Measurements from ENCODE around the gene DOC2A. TPM values are rescaled to one million over a fixed set of nuclear protein-coding genes. Genes with fewer than 3 reads are reported as not detected.

Gene DOC2A
- total and polyA plus RNA-seq, 2 donors from 2014 or later: 1.9 to 3.5 TPM

GRCh38 chr16:29959293-29959692 is 51.5 kb downstream of the DOC2A start:
- Histone ChIP-seq H3K27ac (ENCODE audit: low read depth in 2 of 2, low read length in 2 of 2) (no peak overlapping the region), H3K4me1 (ENCODE audit: control insufficient read depth in 2 of 3, insufficient read depth in 2 of 3, low read depth in 1 of 3, low read length in 3 of 3) (peaks cover 0 to 12% (median 3%) of the 10 kb centered on the region in 3 donors), H3K9me3 (ENCODE audit: control insufficient read depth in 2 of 3, insufficient read depth in 1 of 3, low read length in 3 of 3) (no peaks in the 10 kb centered on the region), H3K4me3 (ENCODE audit: low read length in 3 of 3) (no peak overlapping the region), H3K36me3 (ENCODE audit: control insufficient read depth in 2 of 3, insufficient read depth in 3 of 3, low read length in 3 of 3) (no peaks in the 10 kb centered on the region), H3K27me3 (ENCODE audit: control insufficient read depth, insufficient read depth, low read length) (no peaks in the 10 kb centered on the region), H3K9ac (ENCODE audit: low read length in 3 of 3) (no peak overlapping the region)
- FAIRE-seq: no peak
- DNase-seq: no peak
- intact Hi-C loops (cut with DNase I): no loop called here
- no peak for TF ChIP-seq CTCF (IDR thresholded peaks at IDR 0.05; ENCODE audit: borderline replicate concordance, extremely low read depth, insufficient read depth)

GRCh38 chr16:29958756-29959155 is 52.1 kb downstream of the DOC2A start:
- Histone ChIP-seq H3K27me3 (ENCODE audit: control insufficient read depth, insufficient read depth, low read length) (no peaks in the 10 kb centered on the region), H3K4me3 (ENCODE audit: low read length in 3 of 3) (no peak overlapping the region), H3K4me1 (ENCODE audit: control insufficient read depth in 2 of 3, insufficient read depth in 2 of 3, low read depth in 1 of 3, low read length in 3 of 3) (peaks cover 0 to 12% (median 3%) of the 10 kb centered on the region in 3 donors), H3K36me3 (ENCODE audit: control insufficient read depth in 2 of 3, insufficient read depth in 3 of 3, low read length in 3 of 3) (no peaks in the 10 kb centered on the region), H3K9me3 (ENCODE audit: control insufficient read depth in 2 of 3, insufficient read depth in 1 of 3, low read length in 3 of 3) (no peaks in the 10 kb centered on the region), H3K27ac (ENCODE audit: low read depth in 2 of 2, low read length in 2 of 2) (no peak overlapping the region), H3K9ac (ENCODE audit: low read length in 3 of 3) (no peak overlapping the region)
- intact Hi-C loops (cut with DNase I): no loop called here
- TF ChIP-seq CTCF (IDR thresholded peaks at IDR 0.05; ENCODE audit: borderline replicate concordance, extremely low read depth, insufficient read depth): no peak
- FAIRE-seq (no peak), DNase-seq (no peak)

Other genes with a start within 250 kb of the DOC2A start
- gene ZG16, start 232.8 kb downstream of the DOC2A start, total RNA-seq: not detected
- gene ZG16, start 232.8 kb downstream of the DOC2A start, polyA plus RNA-seq (ENCODE audit: insufficient read depth, low read depth, low replicate concordance): not detected
- 32.3 TPM for gene KIF22, start 220.3 kb downstream of the DOC2A start, total RNA-seq
- 42.9 TPM for gene KIF22, start 220.3 kb downstream of the DOC2A start, polyA plus RNA-seq (ENCODE audit: insufficient read depth, low read depth, low replicate concordance)
- 137 TPM for gene MAZ, start 204.5 kb downstream of the DOC2A start, total RNA-seq
- 85.5 TPM for gene MAZ, start 204.5 kb downstream of the DOC2A start, polyA plus RNA-seq (ENCODE audit: insufficient read depth, low read depth, low replicate concordance)
- 1.9 TPM for gene PRRT2, start 198.8 kb downstream of the DOC2A start, total RNA-seq
- 0.88 TPM for gene PRRT2, start 198.8 kb downstream of the DOC2A start, polyA plus RNA-seq (ENCODE audit: insufficient read depth, low read depth, low replicate concordance)
- 23.5 TPM for gene PAGR1, start 194.9 kb downstream of the DOC2A start, total RNA-seq
- 30.0 TPM for gene PAGR1, start 194.9 kb downstream of the DOC2A start, polyA plus RNA-seq (ENCODE audit: insufficient read depth, low read depth, low replicate concordance)
- gene MVP, start 190.6 kb downstream of the DOC2A start, total RNA-seq: 271 TPM
- 123 TPM for gene MVP, start 190.6 kb downstream of the DOC2A start, polyA plus RNA-seq (ENCODE audit: insufficient read depth, low read depth, low replicate concordance)
- gene CDIPT, start 147.8 kb downstream of the DOC2A start, total RNA-seq: 85.9 TPM
- gene CDIPT, start 147.8 kb downstream of the DOC2A start, polyA plus RNA-seq (ENCODE audit: insufficient read depth, low read depth, low replicate concordance): 148 TPM
- gene SEZ6L2, start 111.5 kb downstream of the DOC2A start, total RNA-seq: 32.4 TPM
- gene SEZ6L2, start 111.5 kb downstream of the DOC2A start, polyA plus RNA-seq (ENCODE audit: insufficient read depth, low read depth, low replicate concordance): 9.1 TPM
- gene ASPHD1, start 110.5 kb downstream of the DOC2A start, total RNA-seq: 8.9 TPM
- gene ASPHD1, start 110.5 kb downstream of the DOC2A start, polyA plus RNA-seq (ENCODE audit: insufficient read depth, low read depth, low replicate concordance): 6.1 TPM
- 25.8 TPM for gene KCTD13, start 84.8 kb downstream of the DOC2A start, total RNA-seq
- gene KCTD13, start 84.8 kb downstream of the DOC2A start, polyA plus RNA-seq (ENCODE audit: insufficient read depth, low read depth, low replicate concordance): 9.9 TPM
- gene TMEM219, start 48.9 kb downstream of the DOC2A start, total RNA-seq: 127 TPM
- gene TMEM219, start 48.9 kb downstream of the DOC2A start, polyA plus RNA-seq (ENCODE audit: insufficient read depth, low read depth, low replicate concordance): 288 TPM
- gene TAOK2, start 37.2 kb downstream of the DOC2A start, total RNA-seq: 54.3 TPM
- 19.6 TPM for gene TAOK2, start 37.2 kb downstream of the DOC2A start, polyA plus RNA-seq (ENCODE audit: insufficient read depth, low read depth, low replicate concordance)
- gene HIRIP3, start 15.4 kb downstream of the DOC2A start, total RNA-seq: 16.0 TPM
- 18.7 TPM for gene HIRIP3, start 15.4 kb downstream of the DOC2A start, polyA plus RNA-seq (ENCODE audit: insufficient read depth, low read depth, low replicate concordance)
- 74.1 TPM for gene INO80E, start 14.8 kb downstream of the DOC2A start, total RNA-seq
- gene INO80E, start 14.8 kb downstream of the DOC2A start, polyA plus RNA-seq (ENCODE audit: insufficient read depth, low read depth, low replicate concordance): 52.7 TPM
- not detected for gene C16orf92, start 12.2 kb upstream of the DOC2A start, total RNA-seq
- gene C16orf92, start 12.2 kb upstream of the DOC2A start, polyA plus RNA-seq (ENCODE audit: insufficient read depth, low read depth, low replicate concordance): not detected
- not detected for gene TLCD3B, start 20.2 kb upstream of the DOC2A start, total RNA-seq
- gene TLCD3B, start 20.2 kb upstream of the DOC2A start, polyA plus RNA-seq (ENCODE audit: insufficient read depth, low read depth, low replicate concordance): not detected
- 1,017 TPM for gene ALDOA, start 54.7 kb upstream of the DOC2A start, total RNA-seq
- gene ALDOA, start 54.7 kb upstream of the DOC2A start, polyA plus RNA-seq (ENCODE audit: insufficient read depth, low read depth, low replicate concordance): 1,506 TPM
- 78.8 TPM for gene PPP4C, start 65.0 kb upstream of the DOC2A start, total RNA-seq
- 107 TPM for gene PPP4C, start 65.0 kb upstream of the DOC2A start, polyA plus RNA-seq (ENCODE audit: insufficient read depth, low read depth, low replicate concordance)
- 1.6 TPM for gene TBX6, start 80.9 kb upstream of the DOC2A start, total RNA-seq
- 0.62 TPM for gene TBX6, start 80.9 kb upstream of the DOC2A start, polyA plus RNA-seq (ENCODE audit: insufficient read depth, low read depth, low replicate concordance)
- gene YPEL3, start 85.2 kb upstream of the DOC2A start, total RNA-seq: 40.0 TPM
- 107 TPM for gene YPEL3, start 85.2 kb upstream of the DOC2A start, polyA plus RNA-seq (ENCODE audit: insufficient read depth, low read depth, low replicate concordance)
- gene GDPD3, start 102.5 kb upstream of the DOC2A start, total RNA-seq: 3.6 TPM
- 17.7 TPM for gene GDPD3, start 102.5 kb upstream of the DOC2A start, polyA plus RNA-seq (ENCODE audit: insufficient read depth, low read depth, low replicate concordance)
- gene MAPK3, start 112.2 kb upstream of the DOC2A start, total RNA-seq: 77.7 TPM
- gene MAPK3, start 112.2 kb upstream of the DOC2A start, polyA plus RNA-seq (ENCODE audit: insufficient read depth, low read depth, low replicate concordance): 90.0 TPM
- 69.3 TPM for gene CORO1A, start 172.6 kb upstream of the DOC2A start, total RNA-seq
- gene CORO1A, start 172.6 kb upstream of the DOC2A start, polyA plus RNA-seq (ENCODE audit: insufficient read depth, low read depth, low replicate concordance): 8.0 TPM
- 77.6 TPM for gene BOLA2B, start 182.6 kb upstream of the DOC2A start, total RNA-seq
- gene BOLA2B, start 182.6 kb upstream of the DOC2A start, polyA plus RNA-seq (ENCODE audit: insufficient read depth, low read depth, low replicate concordance): 177 TPM
- gene SLX1A, start 182.8 kb upstream of the DOC2A start, total RNA-seq: 51.3 TPM
- gene SLX1A, start 182.8 kb upstream of the DOC2A start, polyA plus RNA-seq (ENCODE audit: insufficient read depth, low read depth, low replicate concordance): 35.4 TPM
- gene SULT1A3, start 188.2 kb upstream of the DOC2A start, total RNA-seq: 19.8 TPM
- gene SULT1A3, start 188.2 kb upstream of the DOC2A start, polyA plus RNA-seq (ENCODE audit: insufficient read depth, low read depth, low replicate concordance): 31.3 TPM
- gene NPIPB13, start 237.5 kb upstream of the DOC2A start, total RNA-seq: 20.5 TPM
- 1.2 TPM for gene NPIPB13, start 237.5 kb upstream of the DOC2A start, polyA plus RNA-seq (ENCODE audit: insufficient read depth, low read depth, low replicate concordance)

Measured in kidney (tissue), 14 donors.